Measurements from ENCODE around the gene MUC2.

GRCh38 chr11:1105183-1105565 lies 30.5 kb downstream of the MUC2 start:
- TF ChIP-seq EZH2 (IDR thresholded peaks at IDR 0.05): no peak
- no peak for TF ChIP-seq POLR2AphosphoS5 (IDR thresholded peaks at IDR 0.05; ENCODE audit: borderline replicate concordance, low read depth, low read length)
- TF ChIP-seq FOXP2 (optimal IDR thresholded peaks at IDR 0.05; ENCODE audit: control extremely low read depth, extremely low read length, insufficient read depth): no peak

All from SK-N-MC (cell line).